Activated CD8-positive, alpha-beta memory T cell treated with anti-CD3 and anti-CD28 coated beads for 24 hours (primary cell): Measurements from ENCODE around the gene GPLD1.
"Not testable (repeated sequence)": the region's sequence is repeated elsewhere in the genome, so short reads cannot be mapped to it uniquely, and the experiment has no call there.

Experiments
- DNase-seq: peaks from one replicate; pipeline ENCODE4 v3.0.0-alpha.2; 2020

Gene GPLD1

GRCh38 chr6:24453921-24454320 lies 35.5 kb downstream of the GPLD1 start:
- no peak for DNase-seq

GRCh38 chr6:24451581-24452388 lies 37.6 kb downstream of the GPLD1 start:
- DNase-seq, result no peak

- DNase-seq, result no peak
These were observed 40.4 kb downstream of the GPLD1 start for GRCh38 chr6:24448828-24449525.

GRCh38 chr6:24448396-24448795 lies 41.0 kb downstream of the GPLD1 start:
- DNase-seq, result no peak

- no peak for DNase-seq
These were observed 42.7 kb downstream of the GPLD1 start for GRCh38 chr6:24446670-24447069.

GRCh38 chr6:24445704-24446103 lies 43.7 kb downstream of the GPLD1 start:
- no peak for DNase-seq

GRCh38 chr6:24444588-24444987 lies 44.8 kb downstream of the GPLD1 start:
- DNase-seq, result no peak

- no peak for DNase-seq
These were observed 47.8 kb downstream of the GPLD1 start for GRCh38 chr6:24441599-24441904.

GRCh38 chr6:24440897-24441598 lies 48.3 kb downstream of the GPLD1 start:
- DNase-seq, result no peak

GRCh38 chr6:24439858-24440539 lies 49.4 kb downstream of the GPLD1 start:
- DNase-seq, result no peak

GRCh38 chr6:24436979-24437378 lies 52.4 kb downstream of the GPLD1 start:
- DNase-seq, result no peak

- no peak for DNase-seq
These were observed 56.8 kb downstream of the GPLD1 start for GRCh38 chr6:24432611-24433010.

GRCh38 chr6:24431045-24431451 lies 58.3 kb downstream of the GPLD1 start:
- DNase-seq, result no peak

- DNase-seq, result no peak
These were observed 59.3 kb downstream of the GPLD1 start for GRCh38 chr6:24430086-24430485.

GRCh38 chr6:24429146-24429545 lies 60.2 kb downstream of the GPLD1 start:
- DNase-seq, result no peak

- DNase-seq, result no peak
These were observed 60.8 kb downstream of the GPLD1 start for GRCh38 chr6:24428615-24429014.

- DNase-seq, result no peak
These were observed 62.5 kb downstream of the GPLD1 start for GRCh38 chr6:24426729-24427446.

- DNase-seq, result no peak
These were observed 64.3 kb downstream of the GPLD1 start for GRCh38 chr6:24425091-24425490.

- no peak for DNase-seq
These were observed 69.9 kb downstream of the GPLD1 start for GRCh38 chr6:24419526-24419925.

GRCh38 chr6:24415753-24416152 lies 73.6 kb downstream of the GPLD1 start:
- DNase-seq, result no peak

GRCh38 chr6:24414531-24414930 lies 74.8 kb downstream of the GPLD1 start:
- not testable (repeated sequence) for DNase-seq

- DNase-seq, result no peak
These were observed 77.1 kb downstream of the GPLD1 start for GRCh38 chr6:24412294-24412693.

GRCh38 chr6:24410622-24411021 lies 78.8 kb downstream of the GPLD1 start:
- no peak for DNase-seq
